Subcutaneous adipose tissue (tissue), 4 donors: ENCODE data around the gene UROC1. TPM values are rescaled to one million over a fixed set of nuclear protein-coding genes. Genes with fewer than 3 reads are reported as not detected.

ENCODE experiments used
- total RNA-seq, 4 donors: library from RNA; depleted of rRNA; stranded (reverse); fragments of >200 nt; gene quantifications; one replicate each; pipeline ENCODE4 v1.1.0, GENCODE V29; 2016
- TF ChIP-seq, protein P1 (sequence below): fragments of 450-650 bp; IDR thresholded peaks from one replicate; pipeline ENCODE4 v1.5.1; 2016; ENCODE audit warnings: low read depth, mild to moderate bottlenecking, control low read depth, antibody characterized with exemption, moderate library complexity

UROC1 gene
- total RNA-seq, 4 donors from 2014 or later, result not detected

DNA sequence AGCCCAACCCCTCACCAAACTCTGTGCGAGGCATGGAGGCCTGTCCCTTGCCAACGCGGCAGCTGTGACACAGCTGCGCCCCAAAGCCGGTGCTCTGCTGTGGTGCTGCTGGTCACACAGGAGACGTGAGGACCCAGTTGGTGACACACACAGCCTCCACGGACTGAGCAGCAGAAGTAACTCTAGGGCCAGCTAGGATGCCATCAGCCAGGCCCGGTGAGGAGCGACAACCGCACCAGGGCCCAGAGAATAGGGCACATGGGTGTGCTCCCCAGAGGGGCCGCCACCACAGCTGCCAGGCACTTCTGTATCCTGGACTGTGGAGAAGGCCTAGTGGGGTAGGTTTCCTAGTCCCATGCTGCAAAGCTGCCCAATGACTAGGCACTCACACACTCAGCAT, 52.6 kb downstream of the UROC1 start:
- TF ChIP-seq, protein P1, sequence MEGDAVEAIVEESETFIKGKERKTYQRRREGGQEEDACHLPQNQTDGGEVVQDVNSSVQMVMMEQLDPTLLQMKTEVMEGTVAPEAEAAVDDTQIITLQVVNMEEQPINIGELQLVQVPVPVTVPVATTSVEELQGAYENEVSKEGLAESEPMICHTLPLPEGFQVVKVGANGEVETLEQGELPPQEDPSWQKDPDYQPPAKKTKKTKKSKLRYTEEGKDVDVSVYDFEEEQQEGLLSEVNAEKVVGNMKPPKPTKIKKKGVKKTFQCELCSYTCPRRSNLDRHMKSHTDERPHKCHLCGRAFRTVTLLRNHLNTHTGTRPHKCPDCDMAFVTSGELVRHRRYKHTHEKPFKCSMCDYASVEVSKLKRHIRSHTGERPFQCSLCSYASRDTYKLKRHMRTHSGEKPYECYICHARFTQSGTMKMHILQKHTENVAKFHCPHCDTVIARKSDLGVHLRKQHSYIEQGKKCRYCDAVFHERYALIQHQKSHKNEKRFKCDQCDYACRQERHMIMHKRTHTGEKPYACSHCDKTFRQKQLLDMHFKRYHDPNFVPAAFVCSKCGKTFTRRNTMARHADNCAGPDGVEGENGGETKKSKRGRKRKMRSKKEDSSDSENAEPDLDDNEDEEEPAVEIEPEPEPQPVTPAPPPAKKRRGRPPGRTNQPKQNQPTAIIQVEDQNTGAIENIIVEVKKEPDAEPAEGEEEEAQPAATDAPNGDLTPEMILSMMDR, result no peak

DNA sequence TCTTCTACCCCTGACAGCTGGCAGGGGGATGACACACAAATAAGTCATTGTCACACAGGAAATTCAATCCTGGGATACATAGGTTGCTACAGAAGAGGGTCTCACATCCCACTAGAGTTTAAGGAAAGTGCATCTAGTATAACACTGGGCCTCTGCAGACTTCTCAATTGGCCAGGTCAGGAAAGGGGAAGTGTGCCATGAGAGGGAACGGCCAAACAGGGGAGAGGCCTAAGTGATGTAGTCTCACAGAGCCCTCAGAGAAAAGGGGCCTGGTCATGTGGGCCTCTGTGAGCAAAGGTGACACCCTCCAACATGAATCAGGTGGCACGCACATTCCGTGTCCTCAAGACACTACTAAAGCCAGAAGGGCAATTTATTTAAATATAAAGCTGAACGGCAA, 53.1 kb downstream of the UROC1 start:
- TF ChIP-seq, protein P1, result no peak

DNA sequence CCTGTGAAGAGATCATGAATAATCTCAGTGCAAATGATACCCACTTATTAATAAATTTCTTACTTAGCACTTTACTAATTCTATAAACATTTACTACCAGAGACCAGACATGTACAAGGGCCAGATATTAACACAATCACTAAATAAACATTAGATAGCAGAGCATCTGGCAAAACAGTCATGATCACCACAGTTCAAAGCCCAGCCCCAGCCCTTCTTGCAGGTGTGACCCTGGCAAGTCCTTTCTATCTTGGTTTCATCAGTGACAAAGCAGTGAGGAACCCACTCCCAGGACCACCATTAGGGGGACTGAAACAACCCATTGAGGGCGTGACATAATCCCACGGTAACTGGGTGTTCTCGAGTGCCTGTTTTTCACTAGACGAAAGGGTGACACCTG, 53.5 kb downstream of the UROC1 start:
- TF ChIP-seq, protein P1, result no peak

DNA sequence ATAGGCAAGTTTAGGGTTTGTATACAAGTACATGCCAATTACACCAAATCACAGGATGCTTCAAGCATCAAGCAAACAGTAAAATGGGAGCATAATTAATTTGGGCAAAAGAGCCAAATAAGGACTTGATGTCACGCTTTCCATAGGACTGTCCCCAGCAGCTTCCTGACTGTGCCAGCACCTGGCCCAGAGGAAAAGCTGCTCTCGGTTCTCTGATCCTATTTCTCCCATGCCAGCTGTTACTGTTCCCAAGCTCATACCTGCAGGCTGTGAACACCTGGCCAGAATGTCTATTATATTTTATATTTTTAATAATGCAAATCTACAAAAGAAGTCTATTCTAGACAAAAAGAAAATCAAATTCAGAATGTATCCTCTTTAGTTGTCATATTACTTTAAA, 54.1 kb downstream of the UROC1 start:
- TF ChIP-seq, protein P1, result no peak

DNA sequence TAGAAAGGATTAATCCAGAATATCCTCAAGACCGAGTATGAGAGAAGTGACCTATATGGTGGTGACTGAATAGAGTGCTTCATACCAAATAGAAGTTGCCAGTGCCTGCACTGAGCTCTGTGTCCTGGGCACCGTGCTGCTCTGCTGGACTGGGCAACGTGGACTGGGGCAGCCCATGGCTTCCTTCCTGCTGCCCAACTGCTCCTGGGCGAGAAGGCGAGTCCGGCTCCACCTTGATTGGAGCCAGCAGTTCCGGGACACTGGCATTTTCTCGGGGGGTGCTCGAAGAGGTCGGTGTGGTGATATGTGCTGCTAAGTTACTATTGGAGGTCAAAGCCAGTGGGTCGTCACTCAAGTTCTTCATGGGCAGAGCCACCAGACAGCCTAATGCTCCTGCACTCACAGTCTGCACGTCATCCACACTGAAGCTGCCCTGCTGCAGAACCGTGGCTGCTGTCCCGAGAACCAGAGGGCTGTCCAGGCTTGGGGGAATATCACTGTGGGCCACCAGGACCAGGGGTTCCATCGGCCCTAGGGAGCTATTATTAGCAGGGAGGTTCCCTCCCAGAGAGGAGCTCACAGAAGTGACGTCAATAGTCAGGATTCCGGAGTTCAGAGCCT, 56.0 kb downstream of the UROC1 start:
- TF ChIP-seq, protein P1, result no peak

DNA sequence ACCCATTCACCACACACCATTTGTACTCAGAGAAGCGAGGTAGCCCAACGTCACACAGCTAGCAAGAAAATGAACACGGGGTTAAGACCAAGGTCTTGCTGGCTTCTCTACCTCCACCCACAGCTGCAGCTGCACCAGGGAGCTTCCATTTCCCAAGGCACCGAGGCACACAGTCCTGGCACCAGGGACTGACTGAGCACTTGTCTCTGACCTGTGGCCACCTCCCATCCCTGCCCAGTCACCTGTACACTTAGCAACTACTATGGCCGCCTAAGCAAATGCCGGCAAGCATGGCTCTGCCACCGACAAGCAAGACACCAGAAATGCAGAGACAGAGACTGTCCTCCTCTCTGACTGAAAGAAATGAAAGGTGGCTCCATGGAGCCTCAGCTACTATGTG, 57.2 kb downstream of the UROC1 start:
- TF ChIP-seq, protein P1, result no peak

DNA sequence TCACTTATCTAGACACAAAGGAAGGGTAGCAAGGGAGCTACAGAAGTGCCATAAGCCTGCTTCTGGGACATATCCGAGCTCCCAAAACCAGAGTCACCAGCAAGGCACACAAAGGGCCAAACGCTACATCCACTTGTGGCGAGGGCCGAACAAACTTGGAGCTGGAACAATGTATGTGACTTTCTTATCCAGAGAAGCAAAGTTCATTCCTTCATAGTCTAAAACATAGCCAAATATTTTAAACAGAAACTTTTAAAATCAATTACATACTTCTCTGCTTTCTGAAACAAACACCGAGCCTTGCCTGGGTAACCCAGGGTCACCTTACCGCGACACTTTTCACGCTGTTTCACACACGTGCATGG, 57.8 kb downstream of the UROC1 start:
- TF ChIP-seq, protein P1, result no peak
